HG03196 (cell line): Measurements from ENCODE around the gene LCOR.
"Not testable (repeated sequence)": the region's sequence is repeated elsewhere in the genome, so short reads cannot be mapped to it uniquely, and the experiment has no call there.

ENCODE experiments used
- ATAC-seq: cut with Tn5 transposase; IDR thresholded peaks from one replicate; pipeline ENCODE4 v1.9.1; 2021; ENCODE audit not compliant: unreplicated experiment

The LCOR gene

GRCh38 chr10:96831867-96832720, at the start of gene LCOR:
TSS of gene LCOR (plus strand) at chr10:96832298. CDS start at chr10:96949058, 116,760 bp downstream.
- peak; percentile 57 for ATAC-seq

GRCh38 chr10:96784253-96784652, 47.8 kb upstream of the LCOR start:
- no peak for ATAC-seq

- ATAC-seq = peak; percentile 84
These were observed 42.5 kb upstream of the LCOR start for GRCh38 chr10:96789571-96790108.

- no peak for ATAC-seq
These were observed 40.2 kb upstream of the LCOR start for GRCh38 chr10:96791902-96792301.

GRCh38 chr10:96794836-96795733, 37.0 kb upstream of the LCOR start:
- ATAC-seq = no peak

- ATAC-seq = no peak
These were observed 34.6 kb upstream of the LCOR start for GRCh38 chr10:96797485-96797884.

GRCh38 chr10:96803288-96803664, 28.8 kb upstream of the LCOR start:
- no peak for ATAC-seq

- no peak for ATAC-seq
These were observed 17.8 kb upstream of the LCOR start for GRCh38 chr10:96814264-96814663.

- not testable (repeated sequence) for ATAC-seq
These were observed 13.1 kb upstream of the LCOR start for GRCh38 chr10:96818971-96819370.

GRCh38 chr10:96820765-96821164, 11.3 kb upstream of the LCOR start:
- no peak for ATAC-seq

GRCh38 chr10:96826438-96826837, 5.7 kb upstream of the LCOR start:
- ATAC-seq = no peak

- no peak for ATAC-seq
These were observed 3.5 kb upstream of the LCOR start for GRCh38 chr10:96828609-96829008.

- no peak for ATAC-seq
These were observed 2.9 kb upstream of the LCOR start for GRCh38 chr10:96829029-96829773.

- no peak for ATAC-seq
These were observed 1.4 kb upstream of the LCOR start for GRCh38 chr10:96830511-96831199.

- ATAC-seq = no peak
These were observed 765 bp upstream of the LCOR start for GRCh38 chr10:96831200-96831866.

- ATAC-seq = peak; percentile 55
These were observed 672 bp downstream of the LCOR start for GRCh38 chr10:96832721-96833219.

- peak; percentile 15 for ATAC-seq
These were observed 1.3 kb downstream of the LCOR start for GRCh38 chr10:96833220-96834001.

- no peak for ATAC-seq
These were observed 2.0 kb downstream of the LCOR start for GRCh38 chr10:96834120-96834519.

- no peak for ATAC-seq
These were observed 3.8 kb downstream of the LCOR start for GRCh38 chr10:96835899-96836298.
